ENCODE measurements around the gene POLE3. TPM values are rescaled to one million over a fixed set of nuclear protein-coding genes. Genes with fewer than 3 reads are reported as not detected.
"Not testable (repeated sequence)": the region's sequence is repeated elsewhere in the genome, so short reads cannot be mapped to it uniquely, and the experiment has no call there.

POLE3 gene
- total RNA-seq, 4 donors from 2014 or later = 20.9 to 39.1 (median 27.1) TPM

DNA sequence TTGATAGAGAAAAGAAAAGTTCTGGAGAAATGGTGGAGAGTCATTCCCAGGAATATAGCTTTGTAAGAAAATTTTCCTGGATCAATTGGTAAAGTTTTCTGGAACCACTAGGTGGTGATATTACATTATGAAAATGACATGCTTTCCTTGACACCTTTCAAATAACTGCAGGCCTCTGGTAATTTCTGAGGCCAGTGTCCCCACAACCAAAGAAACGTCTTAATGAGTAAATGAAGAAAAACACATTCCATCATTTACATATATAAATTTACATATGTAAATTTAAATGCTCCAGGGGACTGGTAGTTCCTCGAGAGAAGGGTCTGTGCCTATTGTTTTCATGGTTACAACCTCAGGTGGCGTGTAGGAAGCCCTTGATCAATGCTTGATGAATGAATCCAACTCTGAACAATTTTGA, 35.9 kb upstream of the POLE3 start:
- TF ChIP-seq, protein P1, sequence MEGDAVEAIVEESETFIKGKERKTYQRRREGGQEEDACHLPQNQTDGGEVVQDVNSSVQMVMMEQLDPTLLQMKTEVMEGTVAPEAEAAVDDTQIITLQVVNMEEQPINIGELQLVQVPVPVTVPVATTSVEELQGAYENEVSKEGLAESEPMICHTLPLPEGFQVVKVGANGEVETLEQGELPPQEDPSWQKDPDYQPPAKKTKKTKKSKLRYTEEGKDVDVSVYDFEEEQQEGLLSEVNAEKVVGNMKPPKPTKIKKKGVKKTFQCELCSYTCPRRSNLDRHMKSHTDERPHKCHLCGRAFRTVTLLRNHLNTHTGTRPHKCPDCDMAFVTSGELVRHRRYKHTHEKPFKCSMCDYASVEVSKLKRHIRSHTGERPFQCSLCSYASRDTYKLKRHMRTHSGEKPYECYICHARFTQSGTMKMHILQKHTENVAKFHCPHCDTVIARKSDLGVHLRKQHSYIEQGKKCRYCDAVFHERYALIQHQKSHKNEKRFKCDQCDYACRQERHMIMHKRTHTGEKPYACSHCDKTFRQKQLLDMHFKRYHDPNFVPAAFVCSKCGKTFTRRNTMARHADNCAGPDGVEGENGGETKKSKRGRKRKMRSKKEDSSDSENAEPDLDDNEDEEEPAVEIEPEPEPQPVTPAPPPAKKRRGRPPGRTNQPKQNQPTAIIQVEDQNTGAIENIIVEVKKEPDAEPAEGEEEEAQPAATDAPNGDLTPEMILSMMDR (IDR thresholded peaks at IDR 0.05) = no peak
- TF ChIP-seq POLR2A (IDR thresholded peaks at IDR 0.05) = no peak
- intact Hi-C loops (cut with DNase I; ENCODE audit: low total_unique reads) = loop anchor here (5.0 kb wide), 1 partner anchor 211 kb away; no protein-coding TSS in a partner anchor
- DNase-seq (ENCODE audit: low spot score in 2 of 2) = no peak
- H3K4me3 ChIP-seq (ENCODE audit: low read depth, poor library complexity, severe bottlenecking) = no peak overlapping the region
- WGBS, 2 donors = 59 to 62% methylated on average over 3 of the region's 3 CpGs

DNA sequence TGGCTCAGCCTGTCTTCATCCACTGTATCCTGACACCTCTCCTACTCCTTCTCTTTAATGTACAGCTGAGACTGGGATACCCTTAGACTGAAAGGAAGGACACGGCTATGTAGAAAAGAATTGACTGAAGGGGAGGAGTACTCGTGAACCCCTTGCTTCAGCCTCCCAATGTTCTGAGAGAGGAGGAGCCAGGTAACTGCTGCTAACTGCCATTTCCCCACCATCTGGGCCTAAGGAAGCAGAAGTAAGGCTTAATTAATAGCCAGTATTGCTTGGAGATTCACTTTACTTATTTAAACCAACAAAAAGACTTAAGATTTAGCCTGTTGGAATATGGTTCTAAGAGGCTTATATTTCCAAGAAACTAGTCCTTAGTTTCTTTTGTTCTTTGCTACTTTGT, 34.3 kb upstream of the POLE3 start:
- no peak overlapping the region for H3K4me3 ChIP-seq (ENCODE audit: low read depth, poor library complexity, severe bottlenecking)
- no peak for TF ChIP-seq POLR2A (IDR thresholded peaks at IDR 0.05)
- TF ChIP-seq, protein P1 (IDR thresholded peaks at IDR 0.05) = no peak
- DNase-seq (ENCODE audit: low spot score in 2 of 2) = no peak
- 87 to 95% methylated on average over 2 of the region's 2 CpGs for WGBS, 2 donors
- intact Hi-C loops (cut with DNase I; ENCODE audit: low total_unique reads) = loop anchor here (5.0 kb wide), 1 partner anchor 213 kb away; no protein-coding TSS in a partner anchor

DNA sequence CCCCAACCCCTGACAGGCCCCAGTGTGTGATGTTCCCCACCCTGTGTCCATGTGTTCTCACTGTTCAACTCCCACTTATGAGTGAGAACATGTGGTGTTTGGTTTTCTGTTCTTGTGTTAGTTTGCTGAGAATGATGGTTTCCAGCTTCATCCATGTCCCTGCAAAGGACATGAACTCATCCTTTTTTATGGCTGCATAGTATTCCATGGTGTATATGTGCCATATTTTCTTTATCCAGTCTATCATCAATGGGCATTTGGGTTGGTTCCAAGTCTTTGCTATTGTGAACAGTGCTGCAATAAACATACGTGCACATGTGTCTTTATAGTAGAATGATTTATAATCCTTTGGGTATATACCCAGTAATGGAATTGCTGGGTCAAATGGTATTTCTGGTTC, 27.2 kb upstream of the POLE3 start:
- intact Hi-C loops (cut with DNase I; ENCODE audit: low total_unique reads); DNase-seq (ENCODE audit: low spot score in 2 of 2); H3K4me3 ChIP-seq (ENCODE audit: low read depth, poor library complexity, severe bottlenecking): not testable (repeated sequence)
- 85 to 92% methylated on average over 1 of the region's 1 CpG for WGBS, 2 donors

DNA sequence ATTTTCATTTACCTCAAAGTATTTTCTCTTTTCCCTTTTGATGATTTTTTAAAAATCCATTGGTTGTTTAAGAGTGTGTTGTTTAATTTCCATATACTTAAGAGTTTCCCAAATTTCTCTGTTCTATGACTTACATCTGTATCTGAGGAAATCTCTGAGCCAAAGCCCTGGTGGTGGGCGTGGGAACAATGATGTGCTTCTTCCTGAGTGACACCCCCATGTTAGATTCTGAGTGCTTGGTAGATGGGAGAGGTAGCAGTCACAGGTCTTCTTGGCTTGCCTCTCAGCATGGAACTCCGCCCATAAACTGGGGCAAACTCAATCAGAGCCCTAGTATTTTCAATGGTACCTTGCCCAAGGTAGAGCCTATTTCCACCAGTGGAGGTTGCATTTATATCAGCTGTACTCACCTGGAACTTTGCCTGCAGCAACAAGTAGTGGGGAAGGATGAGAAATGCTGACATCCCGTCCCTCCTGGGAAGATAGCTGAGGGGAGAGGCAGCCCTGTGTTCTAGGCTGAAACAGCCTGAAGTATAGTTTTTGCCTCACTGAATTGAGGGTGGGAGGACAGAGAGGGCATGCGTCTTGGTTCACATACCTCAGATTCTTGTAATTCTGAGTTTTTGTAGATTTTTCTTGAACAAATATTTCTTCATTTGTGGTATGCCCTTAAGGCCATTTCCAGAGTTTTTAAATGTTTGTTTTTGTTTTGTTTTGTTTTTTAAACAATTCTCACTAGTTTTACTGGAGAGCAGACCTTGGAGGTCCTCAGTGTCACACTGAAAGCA, 26.4 kb upstream of the POLE3 start:
- intact Hi-C loops (cut with DNase I; ENCODE audit: low total_unique reads) = no loop called here
- WGBS, 2 donors = 70 to 75% methylated on average over 4 of the region's 4 CpGs
- DNase-seq (ENCODE audit: low spot score in 2 of 2) = no peak
- TF ChIP-seq POLR2A (IDR thresholded peaks at IDR 0.05) = no peak
- TF ChIP-seq, protein P1 (IDR thresholded peaks at IDR 0.05) = no peak
- H3K4me3 ChIP-seq (ENCODE audit: low read depth, poor library complexity, severe bottlenecking) = no peak overlapping the region

DNA sequence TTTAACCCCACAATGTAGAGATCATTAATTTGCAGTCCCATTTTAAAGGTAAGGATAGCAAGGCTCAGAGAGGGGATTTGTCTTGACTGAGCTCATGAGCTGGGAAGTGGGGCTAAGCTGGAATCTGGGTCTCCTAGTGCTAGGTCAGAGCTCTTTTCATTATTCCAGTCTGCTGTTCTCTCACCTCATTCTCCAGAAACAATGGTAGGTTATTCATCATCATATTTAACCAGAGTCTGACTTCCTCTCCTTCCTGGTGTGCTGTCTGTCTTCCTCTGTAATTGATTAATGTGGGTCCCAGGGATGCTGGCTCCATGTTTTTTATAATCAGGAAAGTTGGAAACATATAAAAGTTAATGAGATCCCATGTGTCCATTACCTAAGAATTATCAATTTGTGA, 20.7 kb upstream of the POLE3 start:
- DNase-seq (ENCODE audit: low spot score in 2 of 2) = no peak
- intact Hi-C loops (cut with DNase I; ENCODE audit: low total_unique reads) = no loop called here
- no peak overlapping the region for H3K4me3 ChIP-seq (ENCODE audit: low read depth, poor library complexity, severe bottlenecking)
- TF ChIP-seq, protein P1 (IDR thresholded peaks at IDR 0.05) = no peak
- no peak for TF ChIP-seq POLR2A (IDR thresholded peaks at IDR 0.05)

DNA sequence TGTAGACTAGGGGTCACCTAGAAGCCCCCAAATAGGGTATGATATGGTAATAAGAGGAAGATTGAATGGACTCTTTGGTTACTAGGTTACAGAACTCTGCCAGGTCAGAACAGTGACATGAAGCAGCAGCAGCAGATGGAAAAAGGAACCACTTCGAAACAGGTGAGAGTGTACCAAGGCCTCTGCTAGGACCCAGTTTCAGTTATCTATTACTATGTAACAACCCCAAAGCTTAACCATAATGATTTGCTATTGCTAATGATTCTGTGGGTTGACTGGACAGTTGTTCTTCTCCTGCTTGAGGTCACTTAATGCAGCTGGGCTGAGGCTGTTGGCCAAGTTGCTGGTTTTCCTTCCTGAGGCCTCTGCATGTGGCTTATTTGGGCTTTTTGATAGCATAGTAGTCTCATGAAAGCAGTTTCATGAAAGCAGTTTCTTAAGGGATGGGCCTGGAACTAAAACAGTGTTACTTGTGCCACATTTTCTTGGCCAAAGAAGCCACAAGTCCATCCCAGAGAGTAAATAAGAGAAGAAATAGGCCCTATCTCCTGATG, 17.7 kb upstream of the POLE3 start:
- TF ChIP-seq POLR2A (IDR thresholded peaks at IDR 0.05) = no peak
- TF ChIP-seq, protein P1 (IDR thresholded peaks at IDR 0.05) = no peak
- no peak overlapping the region for H3K4me3 ChIP-seq (ENCODE audit: low read depth, poor library complexity, severe bottlenecking)
- WGBS, 2 donors = 94 to 96% methylated on average over 1 of the region's 1 CpG
- no peak for DNase-seq (ENCODE audit: low spot score in 2 of 2)
- intact Hi-C loops (cut with DNase I; ENCODE audit: low total_unique reads) = no loop called here

Measured in lower leg skin (tissue), 4 donors.